Ovary (tissue), 3 donors: ENCODE measurements around the gene SCD5.

Source experiments
- CTCF ChIP-seq, 3 donors: fragments of 450-650 bp in 2 of 3; fragments of 200-600 bp in 1 of 3; IDR thresholded peaks; one replicate each; pipeline versions ENCODE4 v1.5.1 to v1.8.0; 2016 to 2022; ENCODE audit warnings: antibody characterized with exemption in 3 of 3, mild to moderate bottlenecking in 1 of 3
- EP300 ChIP-seq: sonication (generic); formaldehyde crosslinking; IDR thresholded peaks from one replicate; pipeline ENCODE4 v1.6.1; 2017; ENCODE audit warnings: antibody characterized with exemption
- POLR2A ChIP-seq: fragments of 450-650 bp; IDR thresholded peaks from one replicate; pipeline ENCODE4 v1.6.1; 2017; ENCODE audit warnings: antibody characterized with exemption, mild to moderate bottlenecking, moderate library complexity
- donor health status: DM: no; HTN: no; CAD: no.

- TF ChIP-seq EP300 (no peak), CTCF (IDR thresholded peaks at IDR 0.05) (no peak), POLR2A (no peak)
These were observed 152.5 kb downstream of the SCD5 start for GRCh38 chr4:82645936-82646565.
